Measurements from ENCODE around the gene DOCK2. TPM values are rescaled to one million over a fixed set of nuclear protein-coding genes. Genes with fewer than 3 reads are reported as not detected.

Gene DOCK2
- total RNA-seq, 2 experiments from 2014 or later, result 161 to 205 TPM

GRCh38 chr5:170114271-170114670, 477.2 kb downstream of the DOCK2 start:
- TF ChIP-seq CTCF (conservative IDR thresholded peaks at IDR 0.05; ENCODE audit: low read length), result no peak
- TF ChIP-seq EZH2phosphoT487 (IDR thresholded peaks at IDR 0.05; ENCODE audit: borderline replicate concordance, low read depth, low read length), result no peak
- CTCF ChIA-PET (ENCODE audit: unreplicated experiment), result no interaction called here
- DNase-seq (ENCODE audit: low spot score), result no peak

DNA sequence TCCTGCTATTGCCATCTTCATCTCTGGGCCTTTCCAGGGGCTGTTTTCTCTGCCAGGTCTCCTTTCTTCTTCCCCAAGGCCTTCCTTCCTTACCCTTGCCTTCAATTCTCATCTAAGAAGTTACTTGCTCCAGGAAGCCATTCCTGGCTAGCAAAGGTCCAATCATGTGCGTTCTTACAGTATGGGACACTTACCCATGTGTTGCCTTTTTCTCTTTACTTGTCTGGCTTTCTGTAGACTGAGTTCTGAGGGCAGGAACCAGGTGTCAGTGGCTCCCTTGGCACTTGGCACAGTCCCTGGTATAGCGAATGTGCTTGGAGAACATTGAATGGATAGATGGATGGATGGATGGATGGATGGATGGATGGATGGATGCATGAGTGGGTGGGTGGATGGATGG, 478.9 kb downstream of the DOCK2 start:
- Histone ChIP-seq H3K4me2 (ENCODE audit: low read length) (no peak overlapping the region), H3K9me3 (ENCODE audit: low read length) (no peaks in the 10 kb centered on the region), H3K4me1 (ENCODE audit: insufficient read depth, low read length, poor library complexity, severe bottlenecking) (no peaks in the 10 kb centered on the region), H3K36me3 (ENCODE audit: insufficient read depth, low read length) (no peaks in the 10 kb centered on the region), H3K4me3 (ENCODE audit: low read depth, low read length, poor library complexity, severe bottlenecking) (no peak overlapping the region), H3K27ac (ENCODE audit: low read depth, low read length, poor library complexity, severe bottlenecking) (no peak overlapping the region), H2AFZ (ENCODE audit: low read length) (no peak overlapping the region), H4K20me1 (ENCODE audit: insufficient read depth, low read length) (no peaks in the 10 kb centered on the region), H3K79me2 (ENCODE audit: insufficient read depth, low read depth, low read length) (no peaks in the 10 kb centered on the region), H3K9me2 (ENCODE audit: insufficient read depth, low read length) (no peaks in the 10 kb centered on the region)
- no TSS peak for BruUV-seq (replicated peaks)
- ChIA-PET POLR2A (no interaction called here), CTCF (ENCODE audit: unreplicated experiment) (no interaction called here)
- intact Hi-C loops (cut with micrococcal nuclease; ENCODE audit: unreplicated experiment), result no loop called here
- no peak for DNase-seq (ENCODE audit: low spot score)
- TF ChIP-seq EZH2phosphoT487 (IDR thresholded peaks at IDR 0.05; ENCODE audit: borderline replicate concordance, low read depth, low read length) (no peak), CTCF (conservative IDR thresholded peaks at IDR 0.05; ENCODE audit: low read length) (no peak)

More at GRCh38 chr5:170114271-170114670, 477.2 kb downstream of the DOCK2 start:
- POLR2A ChIA-PET, result interaction anchor here (0.7 to 0.9 kb wide), 3 partner anchors 8 to 328 kb away, joined by 3 to 8 read pairs (median 4); no protein-coding TSS in a partner anchor
- Histone ChIP-seq H4K20me1 (ENCODE audit: insufficient read depth, low read length) (no peaks in the 10 kb centered on the region), H3K27ac (ENCODE audit: low read depth, low read length, poor library complexity, severe bottlenecking) (no peak overlapping the region), H3K9me2 (ENCODE audit: insufficient read depth, low read length) (no peaks in the 10 kb centered on the region), H3K4me2 (ENCODE audit: low read length) (no peak overlapping the region), H3K4me1 (ENCODE audit: insufficient read depth, low read length, poor library complexity, severe bottlenecking) (no peaks in the 10 kb centered on the region), H3K9me3 (ENCODE audit: low read length) (no peaks in the 10 kb centered on the region), H3K79me2 (ENCODE audit: insufficient read depth, low read depth, low read length) (no peaks in the 10 kb centered on the region), H3K4me3 (ENCODE audit: low read depth, low read length, poor library complexity, severe bottlenecking) (no peak overlapping the region), H3K36me3 (ENCODE audit: insufficient read depth, low read length) (no peaks in the 10 kb centered on the region), H2AFZ (ENCODE audit: low read length) (no peak overlapping the region)
- no TSS peak for BruUV-seq (replicated peaks)
- intact Hi-C loops (cut with micrococcal nuclease; ENCODE audit: unreplicated experiment), result no loop called here

DNA sequence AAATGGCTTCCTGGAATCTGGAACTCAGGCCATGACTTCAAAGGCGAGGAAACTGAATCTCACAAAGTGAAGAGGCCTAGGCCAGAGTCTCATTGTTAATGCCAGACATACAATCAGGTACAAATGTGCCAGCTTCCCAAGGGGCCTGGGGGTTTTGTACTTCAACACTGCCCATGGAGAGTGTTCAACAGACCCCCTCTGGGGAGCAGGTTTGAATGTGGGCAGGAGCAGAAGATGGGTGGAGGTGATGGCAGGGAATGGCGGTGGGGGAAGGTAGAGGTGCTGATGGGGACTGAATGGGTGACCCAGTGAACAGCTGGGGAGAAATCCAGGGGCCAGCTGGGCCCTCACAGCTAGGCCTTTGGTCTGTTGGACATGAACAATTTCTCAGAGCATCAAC, 480.7 kb downstream of the DOCK2 start:
- BruUV-seq (replicated peaks), result no TSS peak
- CTCF ChIA-PET (ENCODE audit: unreplicated experiment), result no interaction called here
- TF ChIP-seq EZH2phosphoT487 (IDR thresholded peaks at IDR 0.05; ENCODE audit: borderline replicate concordance, low read depth, low read length) (no peak), CTCF (conservative IDR thresholded peaks at IDR 0.05; ENCODE audit: low read length) (no peak)

More for the DNA sequence above, 480.7 kb downstream of the DOCK2 start:
- Histone ChIP-seq H3K27ac (ENCODE audit: low read depth, low read length, poor library complexity, severe bottlenecking) (no peak overlapping the region), H3K4me1 (ENCODE audit: insufficient read depth, low read length, poor library complexity, severe bottlenecking) (no peaks in the 10 kb centered on the region), H3K9me2 (ENCODE audit: insufficient read depth, low read length) (no peaks in the 10 kb centered on the region), H3K36me3 (ENCODE audit: insufficient read depth, low read length) (no peaks in the 10 kb centered on the region), H3K4me3 (ENCODE audit: low read depth, low read length, poor library complexity, severe bottlenecking) (no peak overlapping the region), H4K20me1 (ENCODE audit: insufficient read depth, low read length) (no peaks in the 10 kb centered on the region), H3K4me2 (ENCODE audit: low read length) (no peak overlapping the region), H2AFZ (ENCODE audit: low read length) (no peak overlapping the region), H3K9me3 (ENCODE audit: low read length) (no peaks in the 10 kb centered on the region), H3K79me2 (ENCODE audit: insufficient read depth, low read depth, low read length) (no peaks in the 10 kb centered on the region)
- intact Hi-C loops (cut with micrococcal nuclease; ENCODE audit: unreplicated experiment), result no loop called here
- POLR2A ChIA-PET, result no interaction called here
- no peak for DNase-seq (ENCODE audit: low spot score)

All from OCI-LY7 (cell line).